ENCODE measurements around the gene IL10RA. TPM values are rescaled to one million over a fixed set of nuclear protein-coding genes. Genes with fewer than 3 reads are reported as not detected.
A peak's percentile ranks its signal among the peaks of the same experiment; 100 is the strongest.

The IL10RA gene
- total and polyA plus RNA-seq, 9 of the 15 experiments (the other 6 are each of a cell fraction or from before 2014, with no cell fraction given) = 0.17 to 17.3 (median 2.9) TPM

DNA sequence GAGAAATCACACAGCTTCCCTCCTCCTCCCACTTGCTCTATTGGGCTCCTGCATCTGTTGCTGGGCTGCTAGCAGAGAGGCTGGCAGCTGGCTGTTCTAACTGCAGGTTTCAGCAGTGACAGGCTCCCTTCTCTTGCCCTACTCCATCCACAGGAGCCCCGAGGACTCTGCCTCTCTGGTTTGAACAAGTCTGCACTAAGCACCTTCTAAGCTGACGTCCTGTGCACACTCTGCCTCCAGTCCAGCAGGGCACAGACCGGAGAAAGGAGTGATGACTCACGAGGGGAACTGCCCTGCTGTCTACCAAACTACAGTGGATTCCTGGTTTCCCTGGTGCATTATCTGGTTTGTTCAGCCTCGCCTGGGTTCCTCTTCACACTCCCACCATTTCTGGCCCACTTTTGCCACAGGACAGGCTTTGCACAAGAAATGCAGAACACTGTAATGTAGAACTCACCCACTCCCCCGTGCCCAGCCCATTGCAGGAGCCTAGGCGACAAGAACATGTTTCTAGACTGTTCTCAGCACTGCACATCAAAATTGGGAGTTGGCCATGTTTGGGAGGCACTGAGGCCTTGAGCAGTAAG, 26.0 kb downstream of the IL10RA start (continued):
- TF ChIP-seq ETV1 (tag; conservative IDR thresholded peaks at IDR 0.05; ENCODE audit: low read depth) = no peak
- TF ChIP-seq, protein P1, sequence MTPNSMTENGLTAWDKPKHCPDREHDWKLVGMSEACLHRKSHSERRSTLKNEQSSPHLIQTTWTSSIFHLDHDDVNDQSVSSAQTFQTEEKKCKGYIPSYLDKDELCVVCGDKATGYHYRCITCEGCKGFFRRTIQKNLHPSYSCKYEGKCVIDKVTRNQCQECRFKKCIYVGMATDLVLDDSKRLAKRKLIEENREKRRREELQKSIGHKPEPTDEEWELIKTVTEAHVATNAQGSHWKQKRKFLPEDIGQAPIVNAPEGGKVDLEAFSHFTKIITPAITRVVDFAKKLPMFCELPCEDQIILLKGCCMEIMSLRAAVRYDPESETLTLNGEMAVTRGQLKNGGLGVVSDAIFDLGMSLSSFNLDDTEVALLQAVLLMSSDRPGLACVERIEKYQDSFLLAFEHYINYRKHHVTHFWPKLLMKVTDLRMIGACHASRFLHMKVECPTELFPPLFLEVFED (CRISPR knock-in tag; conservative IDR thresholded peaks at IDR 0.05) = no peak
- TF ChIP-seq, protein P2, sequence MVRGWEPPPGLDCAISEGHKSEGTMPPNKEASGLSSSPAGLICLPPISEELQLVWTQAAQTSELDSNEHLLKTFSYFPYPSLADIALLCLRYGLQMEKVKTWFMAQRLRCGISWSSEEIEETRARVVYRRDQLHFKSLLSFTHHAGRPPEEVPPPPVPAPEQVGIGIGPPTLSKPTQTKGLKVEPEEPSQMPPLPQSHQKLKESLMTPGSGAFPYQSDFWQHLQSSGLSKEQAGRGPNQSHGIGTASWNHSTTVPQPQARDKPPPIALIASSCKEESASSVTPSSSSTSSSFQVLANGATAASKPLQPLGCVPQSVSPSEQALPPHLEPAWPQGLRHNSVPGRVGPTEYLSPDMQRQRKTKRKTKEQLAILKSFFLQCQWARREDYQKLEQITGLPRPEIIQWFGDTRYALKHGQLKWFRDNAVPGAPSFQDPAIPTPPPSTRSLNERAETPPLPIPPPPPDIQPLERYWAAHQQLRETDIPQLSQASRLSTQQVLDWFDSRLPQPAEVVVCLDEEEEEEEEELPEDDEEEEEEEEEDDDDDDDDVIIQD (CRISPR knock-in tag; IDR thresholded peaks at IDR 0.05) = no peak
- TF ChIP-seq ZEB2 (IDR thresholded peaks at IDR 0.05) = 0 out of 2 replicates have a peak, but pooled peaks have one; percentile 26
- TF ChIP-seq, protein P3, sequence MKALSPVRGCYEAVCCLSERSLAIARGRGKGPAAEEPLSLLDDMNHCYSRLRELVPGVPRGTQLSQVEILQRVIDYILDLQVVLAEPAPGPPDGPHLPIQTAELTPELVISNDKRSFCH (CRISPR knock-in tag; IDR thresholded peaks at IDR 0.05) = no peak
- TF ChIP-seq, protein P3 (tag; IDR thresholded peaks at IDR 0.05) = no peak
- no peak for TF ChIP-seq NR2F6 (CRISPR knock-in tag; IDR thresholded peaks at IDR 0.05)
- no peak for TF ChIP-seq NCOA4 (IDR thresholded peaks at IDR 0.05; ENCODE audit: partially characterized antibody)
- TF ChIP-seq, protein P4, sequence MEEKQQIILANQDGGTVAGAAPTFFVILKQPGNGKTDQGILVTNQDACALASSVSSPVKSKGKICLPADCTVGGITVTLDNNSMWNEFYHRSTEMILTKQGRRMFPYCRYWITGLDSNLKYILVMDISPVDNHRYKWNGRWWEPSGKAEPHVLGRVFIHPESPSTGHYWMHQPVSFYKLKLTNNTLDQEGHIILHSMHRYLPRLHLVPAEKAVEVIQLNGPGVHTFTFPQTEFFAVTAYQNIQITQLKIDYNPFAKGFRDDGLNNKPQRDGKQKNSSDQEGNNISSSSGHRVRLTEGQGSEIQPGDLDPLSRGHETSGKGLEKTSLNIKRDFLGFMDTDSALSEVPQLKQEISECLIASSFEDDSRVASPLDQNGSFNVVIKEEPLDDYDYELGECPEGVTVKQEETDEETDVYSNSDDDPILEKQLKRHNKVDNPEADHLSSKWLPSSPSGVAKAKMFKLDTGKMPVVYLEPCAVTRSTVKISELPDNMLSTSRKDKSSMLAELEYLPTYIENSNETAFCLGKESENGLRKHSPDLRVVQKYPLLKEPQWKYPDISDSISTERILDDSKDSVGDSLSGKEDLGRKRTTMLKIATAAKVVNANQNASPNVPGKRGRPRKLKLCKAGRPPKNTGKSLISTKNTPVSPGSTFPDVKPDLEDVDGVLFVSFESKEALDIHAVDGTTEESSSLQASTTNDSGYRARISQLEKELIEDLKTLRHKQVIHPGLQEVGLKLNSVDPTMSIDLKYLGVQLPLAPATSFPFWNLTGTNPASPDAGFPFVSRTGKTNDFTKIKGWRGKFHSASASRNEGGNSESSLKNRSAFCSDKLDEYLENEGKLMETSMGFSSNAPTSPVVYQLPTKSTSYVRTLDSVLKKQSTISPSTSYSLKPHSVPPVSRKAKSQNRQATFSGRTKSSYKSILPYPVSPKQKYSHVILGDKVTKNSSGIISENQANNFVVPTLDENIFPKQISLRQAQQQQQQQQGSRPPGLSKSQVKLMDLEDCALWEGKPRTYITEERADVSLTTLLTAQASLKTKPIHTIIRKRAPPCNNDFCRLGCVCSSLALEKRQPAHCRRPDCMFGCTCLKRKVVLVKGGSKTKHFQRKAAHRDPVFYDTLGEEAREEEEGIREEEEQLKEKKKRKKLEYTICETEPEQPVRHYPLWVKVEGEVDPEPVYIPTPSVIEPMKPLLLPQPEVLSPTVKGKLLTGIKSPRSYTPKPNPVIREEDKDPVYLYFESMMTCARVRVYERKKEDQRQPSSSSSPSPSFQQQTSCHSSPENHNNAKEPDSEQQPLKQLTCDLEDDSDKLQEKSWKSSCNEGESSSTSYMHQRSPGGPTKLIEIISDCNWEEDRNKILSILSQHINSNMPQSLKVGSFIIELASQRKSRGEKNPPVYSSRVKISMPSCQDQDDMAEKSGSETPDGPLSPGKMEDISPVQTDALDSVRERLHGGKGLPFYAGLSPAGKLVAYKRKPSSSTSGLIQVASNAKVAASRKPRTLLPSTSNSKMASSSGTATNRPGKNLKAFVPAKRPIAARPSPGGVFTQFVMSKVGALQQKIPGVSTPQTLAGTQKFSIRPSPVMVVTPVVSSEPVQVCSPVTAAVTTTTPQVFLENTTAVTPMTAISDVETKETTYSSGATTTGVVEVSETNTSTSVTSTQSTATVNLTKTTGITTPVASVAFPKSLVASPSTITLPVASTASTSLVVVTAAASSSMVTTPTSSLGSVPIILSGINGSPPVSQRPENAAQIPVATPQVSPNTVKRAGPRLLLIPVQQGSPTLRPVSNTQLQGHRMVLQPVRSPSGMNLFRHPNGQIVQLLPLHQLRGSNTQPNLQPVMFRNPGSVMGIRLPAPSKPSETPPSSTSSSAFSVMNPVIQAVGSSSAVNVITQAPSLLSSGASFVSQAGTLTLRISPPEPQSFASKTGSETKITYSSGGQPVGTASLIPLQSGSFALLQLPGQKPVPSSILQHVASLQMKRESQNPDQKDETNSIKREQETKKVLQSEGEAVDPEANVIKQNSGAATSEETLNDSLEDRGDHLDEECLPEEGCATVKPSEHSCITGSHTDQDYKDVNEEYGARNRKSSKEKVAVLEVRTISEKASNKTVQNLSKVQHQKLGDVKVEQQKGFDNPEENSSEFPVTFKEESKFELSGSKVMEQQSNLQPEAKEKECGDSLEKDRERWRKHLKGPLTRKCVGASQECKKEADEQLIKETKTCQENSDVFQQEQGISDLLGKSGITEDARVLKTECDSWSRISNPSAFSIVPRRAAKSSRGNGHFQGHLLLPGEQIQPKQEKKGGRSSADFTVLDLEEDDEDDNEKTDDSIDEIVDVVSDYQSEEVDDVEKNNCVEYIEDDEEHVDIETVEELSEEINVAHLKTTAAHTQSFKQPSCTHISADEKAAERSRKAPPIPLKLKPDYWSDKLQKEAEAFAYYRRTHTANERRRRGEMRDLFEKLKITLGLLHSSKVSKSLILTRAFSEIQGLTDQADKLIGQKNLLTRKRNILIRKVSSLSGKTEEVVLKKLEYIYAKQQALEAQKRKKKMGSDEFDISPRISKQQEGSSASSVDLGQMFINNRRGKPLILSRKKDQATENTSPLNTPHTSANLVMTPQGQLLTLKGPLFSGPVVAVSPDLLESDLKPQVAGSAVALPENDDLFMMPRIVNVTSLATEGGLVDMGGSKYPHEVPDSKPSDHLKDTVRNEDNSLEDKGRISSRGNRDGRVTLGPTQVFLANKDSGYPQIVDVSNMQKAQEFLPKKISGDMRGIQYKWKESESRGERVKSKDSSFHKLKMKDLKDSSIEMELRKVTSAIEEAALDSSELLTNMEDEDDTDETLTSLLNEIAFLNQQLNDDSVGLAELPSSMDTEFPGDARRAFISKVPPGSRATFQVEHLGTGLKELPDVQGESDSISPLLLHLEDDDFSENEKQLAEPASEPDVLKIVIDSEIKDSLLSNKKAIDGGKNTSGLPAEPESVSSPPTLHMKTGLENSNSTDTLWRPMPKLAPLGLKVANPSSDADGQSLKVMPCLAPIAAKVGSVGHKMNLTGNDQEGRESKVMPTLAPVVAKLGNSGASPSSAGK (IDR thresholded peaks at IDR 0.05) = peak; percentile 29; the same call in 1 of the 2 replicates
- TF ChIP-seq TAF7 (tag; IDR thresholded peaks at IDR 0.05) = no peak
- no peak for TF ChIP-seq RAD51 (IDR thresholded peaks at IDR 0.05; ENCODE audit: borderline replicate concordance, low read depth)
- TF ChIP-seq, protein P5, sequence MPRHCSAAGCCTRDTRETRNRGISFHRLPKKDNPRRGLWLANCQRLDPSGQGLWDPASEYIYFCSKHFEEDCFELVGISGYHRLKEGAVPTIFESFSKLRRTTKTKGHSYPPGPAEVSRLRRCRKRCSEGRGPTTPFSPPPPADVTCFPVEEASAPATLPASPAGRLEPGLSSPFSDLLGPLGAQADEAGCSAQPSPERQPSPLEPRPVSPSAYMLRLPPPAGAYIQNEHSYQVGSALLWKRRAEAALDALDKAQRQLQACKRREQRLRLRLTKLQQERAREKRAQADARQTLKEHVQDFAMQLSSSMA (CRISPR knock-in tag; IDR thresholded peaks at IDR 0.05) = no peak
- TF ChIP-seq BMI1 (IDR thresholded peaks at IDR 0.05; ENCODE audit: low read length) = no peak
